ENCODE measurements around the gene CD19. TPM values are rescaled to one million over a fixed set of nuclear protein-coding genes. Genes with fewer than 3 reads are reported as not detected.

CD19 gene
- polyA plus RNA-seq, 1 experiment = not detected

DNA sequence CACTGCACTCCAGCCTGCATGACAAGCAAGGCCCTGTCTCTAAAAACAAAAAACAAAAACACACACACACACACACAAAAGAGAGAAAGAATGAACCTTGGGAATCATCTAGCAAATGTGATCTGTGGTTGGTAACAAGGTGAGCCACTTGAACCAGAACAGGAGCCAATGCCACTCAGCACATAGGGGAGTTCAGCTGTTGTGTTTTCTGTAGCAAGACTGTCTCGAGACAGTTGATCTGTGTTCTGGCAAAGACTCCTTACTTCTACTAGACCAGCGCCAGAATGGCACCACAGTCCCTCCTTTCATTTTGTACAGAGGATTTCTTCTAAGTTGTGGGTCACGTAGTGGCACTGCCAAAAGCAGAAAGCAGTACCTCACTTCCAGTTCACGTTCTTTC is 32.8 kb upstream of the CD19 start:
- TF ChIP-seq, protein P1, sequence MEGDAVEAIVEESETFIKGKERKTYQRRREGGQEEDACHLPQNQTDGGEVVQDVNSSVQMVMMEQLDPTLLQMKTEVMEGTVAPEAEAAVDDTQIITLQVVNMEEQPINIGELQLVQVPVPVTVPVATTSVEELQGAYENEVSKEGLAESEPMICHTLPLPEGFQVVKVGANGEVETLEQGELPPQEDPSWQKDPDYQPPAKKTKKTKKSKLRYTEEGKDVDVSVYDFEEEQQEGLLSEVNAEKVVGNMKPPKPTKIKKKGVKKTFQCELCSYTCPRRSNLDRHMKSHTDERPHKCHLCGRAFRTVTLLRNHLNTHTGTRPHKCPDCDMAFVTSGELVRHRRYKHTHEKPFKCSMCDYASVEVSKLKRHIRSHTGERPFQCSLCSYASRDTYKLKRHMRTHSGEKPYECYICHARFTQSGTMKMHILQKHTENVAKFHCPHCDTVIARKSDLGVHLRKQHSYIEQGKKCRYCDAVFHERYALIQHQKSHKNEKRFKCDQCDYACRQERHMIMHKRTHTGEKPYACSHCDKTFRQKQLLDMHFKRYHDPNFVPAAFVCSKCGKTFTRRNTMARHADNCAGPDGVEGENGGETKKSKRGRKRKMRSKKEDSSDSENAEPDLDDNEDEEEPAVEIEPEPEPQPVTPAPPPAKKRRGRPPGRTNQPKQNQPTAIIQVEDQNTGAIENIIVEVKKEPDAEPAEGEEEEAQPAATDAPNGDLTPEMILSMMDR (IDR thresholded peaks at IDR 0.05; ENCODE audit: low read depth, low read length) = no peak
- Histone ChIP-seq H3K27ac (ENCODE audit: low read depth, low read length) (no peak overlapping the region), H3K9me3 (ENCODE audit: control insufficient read depth, insufficient read depth, low read length) (no peaks in the 10 kb centered on the region; the same call in 1 of the 2 replicates), H3K27me3 (ENCODE audit: control insufficient read depth, insufficient read depth, low read length) (no peaks in the 10 kb centered on the region), H3K4me3 (ENCODE audit: low read depth, low read length) (no peak overlapping the region)
- ChIA-PET POLR2A (no interaction called here), CTCF (no interaction called here)
- no peak for DNase-seq (ENCODE audit: low read depth, low spot score)

DNA sequence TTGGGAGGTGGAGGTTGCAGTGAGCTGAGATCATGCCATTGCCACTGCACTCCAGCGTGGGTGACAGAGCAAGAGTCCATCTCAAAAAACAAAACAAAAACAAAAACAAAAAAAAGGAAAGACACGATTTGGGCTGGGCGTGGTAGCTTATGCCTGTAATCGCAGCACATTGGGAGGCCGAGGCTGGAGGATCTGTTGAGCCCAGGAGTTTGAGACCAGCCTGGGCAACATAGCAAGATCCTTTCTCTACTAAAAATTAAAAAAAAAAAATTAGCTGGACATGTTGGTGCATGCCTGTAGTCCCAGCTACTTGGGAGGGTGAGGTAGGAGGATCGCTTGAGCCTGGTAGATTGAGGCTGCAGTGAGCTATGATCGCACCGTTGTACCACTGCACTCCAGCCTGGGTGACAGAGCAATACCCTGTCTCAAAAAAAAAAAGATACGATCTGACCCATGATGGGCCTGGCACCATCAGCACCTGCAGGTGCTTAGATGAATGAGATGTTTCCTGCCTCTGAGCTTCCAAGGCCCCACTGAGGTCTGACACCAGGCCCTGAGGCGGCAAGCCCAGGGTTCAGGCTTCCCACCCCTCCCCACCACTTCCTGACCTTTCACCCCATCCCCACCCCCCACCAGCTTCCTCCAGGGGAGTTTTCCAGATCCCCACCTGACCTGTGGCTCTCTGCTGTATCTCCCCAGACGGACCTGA is 31.7 kb upstream of the CD19 start:
- H3K27me3 ChIP-seq (ENCODE audit: control insufficient read depth, insufficient read depth, low read length) = no peaks in the 10 kb centered on the region
- no peak for DNase-seq (ENCODE audit: low read depth, low spot score)
- H3K9me3 ChIP-seq (ENCODE audit: control insufficient read depth, insufficient read depth, low read length) = no peaks in the 10 kb centered on the region; the same call in 1 of the 2 replicates
- TF ChIP-seq, protein P1 (IDR thresholded peaks at IDR 0.05; ENCODE audit: low read depth, low read length) = no peak
- H3K4me3 ChIP-seq (ENCODE audit: low read depth, low read length) = no peak overlapping the region
- no peak overlapping the region for H3K27ac ChIP-seq (ENCODE audit: low read depth, low read length)
- CTCF ChIA-PET = no interaction called here
- POLR2A ChIA-PET = interaction anchor here (1.1 kb wide), 1 partner anchor 28 kb away, joined by 6 read pairs; no protein-coding TSS in a partner anchor

DNA sequence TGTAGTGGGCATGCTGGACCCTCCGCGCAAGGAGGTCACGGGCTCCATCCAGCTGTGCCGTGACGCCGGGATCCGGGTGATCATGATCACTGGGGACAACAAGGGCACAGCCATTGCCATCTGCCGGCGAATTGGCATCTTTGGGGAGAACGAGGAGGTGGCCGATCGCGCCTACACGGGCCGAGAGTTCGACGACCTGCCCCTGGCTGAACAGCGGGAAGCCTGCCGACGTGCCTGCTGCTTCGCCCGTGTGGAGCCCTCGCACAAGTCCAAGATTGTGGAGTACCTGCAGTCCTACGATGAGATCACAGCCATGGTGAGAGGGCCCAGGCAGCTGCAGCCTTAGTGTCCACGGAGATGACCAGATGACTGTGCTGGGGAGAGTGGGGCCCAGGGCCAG is 31.2 kb upstream of the CD19 start:
- TF ChIP-seq, protein P1 (IDR thresholded peaks at IDR 0.05; ENCODE audit: low read depth, low read length) = no peak

DNA sequence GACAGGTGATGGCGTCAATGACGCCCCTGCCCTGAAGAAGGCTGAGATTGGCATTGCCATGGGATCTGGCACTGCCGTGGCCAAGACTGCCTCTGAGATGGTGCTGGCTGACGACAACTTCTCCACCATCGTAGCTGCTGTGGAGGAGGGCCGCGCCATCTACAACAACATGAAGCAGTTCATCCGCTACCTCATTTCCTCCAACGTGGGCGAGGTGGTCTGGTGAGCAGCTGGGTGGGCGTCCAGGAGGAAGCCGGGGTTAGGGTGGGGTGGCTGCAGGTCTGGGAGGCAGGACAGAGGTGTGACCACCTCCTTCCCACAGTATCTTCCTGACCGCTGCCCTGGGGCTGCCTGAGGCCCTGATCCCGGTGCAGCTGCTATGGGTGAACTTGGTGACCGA is 29.9 kb upstream of the CD19 start:
- ChIA-PET CTCF (no interaction called here), POLR2A (no interaction called here)
- H3K27me3 ChIP-seq (ENCODE audit: control insufficient read depth, insufficient read depth, low read length) = no peaks in the 10 kb centered on the region
- TF ChIP-seq, protein P1 (IDR thresholded peaks at IDR 0.05; ENCODE audit: low read depth, low read length) = no peak
- H3K9me3 ChIP-seq (ENCODE audit: control insufficient read depth, insufficient read depth, low read length) = no peaks in the 10 kb centered on the region; the same call in 1 of the 2 replicates
- no peak for DNase-seq (ENCODE audit: low read depth, low spot score)
- no peak overlapping the region for H3K27ac ChIP-seq (ENCODE audit: low read depth, low read length)
- no peak overlapping the region for H3K4me3 ChIP-seq (ENCODE audit: low read depth, low read length)

More for the DNA sequence above, 31.2 kb upstream of the CD19 start:
- Histone ChIP-seq H3K27ac (ENCODE audit: low read depth, low read length) (no peak overlapping the region), H3K27me3 (ENCODE audit: control insufficient read depth, insufficient read depth, low read length) (no peaks in the 10 kb centered on the region), H3K9me3 (ENCODE audit: control insufficient read depth, insufficient read depth, low read length) (no peaks in the 10 kb centered on the region; the same call in 1 of the 2 replicates), H3K4me3 (ENCODE audit: low read depth, low read length) (no peak overlapping the region)
- POLR2A ChIA-PET = interaction anchor here (0.7 to 1.1 kb wide), 2 partner anchors 23 to 28 kb away, joined by 6 read pairs; no protein-coding TSS in a partner anchor
- no peak for DNase-seq (ENCODE audit: low read depth, low spot score)
- CTCF ChIA-PET = no interaction called here

DNA sequence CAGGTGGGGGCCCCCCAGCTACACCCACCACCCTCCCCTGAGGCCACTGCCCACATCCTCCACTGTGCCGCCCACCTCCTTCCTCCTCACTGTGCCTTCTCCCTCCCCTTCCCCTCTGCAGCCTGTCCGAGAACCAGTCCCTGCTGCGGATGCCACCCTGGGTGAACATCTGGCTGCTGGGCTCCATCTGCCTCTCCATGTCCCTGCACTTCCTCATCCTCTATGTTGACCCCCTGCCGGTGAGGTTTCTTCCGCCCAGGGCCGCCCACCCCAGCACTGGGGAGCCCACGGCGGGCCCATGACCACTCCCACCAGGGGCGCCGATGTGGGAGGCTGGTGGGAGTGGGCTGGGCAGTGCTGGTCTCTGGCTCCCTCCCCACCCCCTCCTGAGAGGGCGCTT is 28.9 kb upstream of the CD19 start:
- TF ChIP-seq, protein P1 (IDR thresholded peaks at IDR 0.05; ENCODE audit: low read depth, low read length) = no peak
- Histone ChIP-seq H3K27ac (ENCODE audit: low read depth, low read length) (no peak overlapping the region), H3K9me3 (ENCODE audit: control insufficient read depth, insufficient read depth, low read length) (no peaks in the 10 kb centered on the region; the same call in 1 of the 2 replicates), H3K4me3 (ENCODE audit: low read depth, low read length) (no peak overlapping the region), H3K27me3 (ENCODE audit: control insufficient read depth, insufficient read depth, low read length) (no peaks in the 10 kb centered on the region)
- ChIA-PET CTCF (no interaction called here), POLR2A (no interaction called here)
- no peak for DNase-seq (ENCODE audit: low read depth, low spot score)

Data from AG04450 (cell line).